B cell (primary cell): Measurements from ENCODE around the gene VWA5B2.

Source experiments
- CTCF ChIP-seq: fragments of 200-600 bp; IDR thresholded peaks from one replicate; pipeline ENCODE4 v1.8.0; 2022; ENCODE audit warnings: antibody characterized with exemption, mild to moderate bottlenecking
- EZH2 ChIP-seq: IDR thresholded peaks from 2 replicates; pipeline ENCODE4 v1.6.1; 2012; ENCODE audit warnings: borderline replicate concordance, low read depth, mild to moderate bottlenecking, moderate library complexity, low read length; ENCODE audit not compliant: insufficient read depth, poor library complexity, severe bottlenecking

DNA sequence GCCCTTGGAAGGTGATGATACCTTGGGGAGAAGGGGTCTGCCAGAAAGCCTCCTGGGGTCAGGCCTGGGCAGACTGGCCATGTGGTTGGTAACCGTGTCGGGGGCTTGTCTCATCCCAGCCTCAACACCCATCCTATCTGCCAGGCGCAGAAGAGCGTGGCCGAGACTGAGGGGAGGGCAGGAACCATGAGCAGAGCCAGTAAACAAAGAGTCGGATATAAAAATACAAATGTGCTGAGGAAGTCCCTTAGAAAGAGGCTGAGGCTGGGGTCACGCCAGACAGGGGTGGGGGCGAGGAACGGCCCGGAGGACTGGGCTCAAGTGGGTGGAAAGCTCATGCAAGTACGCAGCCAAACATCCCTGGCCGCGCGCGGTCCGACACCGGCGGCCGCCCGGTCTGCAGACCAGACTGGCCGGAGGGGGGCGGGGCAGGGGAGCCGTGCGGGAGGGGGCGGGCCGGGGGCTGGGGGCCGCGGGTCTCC is 30.1 kb downstream of the VWA5B2 start:
- TF ChIP-seq CTCF (no peak), EZH2 (no peak)
